Central memory CD4-positive, alpha-beta T cell (primary cell): ENCODE measurements around the gene ANKFN1.

ENCODE experiments used
- DNase-seq: peaks from one replicate; pipeline ENCODE4 v3.0.0; 2022
- total RNA-seq, 3 experiments: gene quantifications; one replicate each; lab custom pipeline; 2026; lab: John Stamatoyannopoulos, UW

ANKFN1 gene, protein sequence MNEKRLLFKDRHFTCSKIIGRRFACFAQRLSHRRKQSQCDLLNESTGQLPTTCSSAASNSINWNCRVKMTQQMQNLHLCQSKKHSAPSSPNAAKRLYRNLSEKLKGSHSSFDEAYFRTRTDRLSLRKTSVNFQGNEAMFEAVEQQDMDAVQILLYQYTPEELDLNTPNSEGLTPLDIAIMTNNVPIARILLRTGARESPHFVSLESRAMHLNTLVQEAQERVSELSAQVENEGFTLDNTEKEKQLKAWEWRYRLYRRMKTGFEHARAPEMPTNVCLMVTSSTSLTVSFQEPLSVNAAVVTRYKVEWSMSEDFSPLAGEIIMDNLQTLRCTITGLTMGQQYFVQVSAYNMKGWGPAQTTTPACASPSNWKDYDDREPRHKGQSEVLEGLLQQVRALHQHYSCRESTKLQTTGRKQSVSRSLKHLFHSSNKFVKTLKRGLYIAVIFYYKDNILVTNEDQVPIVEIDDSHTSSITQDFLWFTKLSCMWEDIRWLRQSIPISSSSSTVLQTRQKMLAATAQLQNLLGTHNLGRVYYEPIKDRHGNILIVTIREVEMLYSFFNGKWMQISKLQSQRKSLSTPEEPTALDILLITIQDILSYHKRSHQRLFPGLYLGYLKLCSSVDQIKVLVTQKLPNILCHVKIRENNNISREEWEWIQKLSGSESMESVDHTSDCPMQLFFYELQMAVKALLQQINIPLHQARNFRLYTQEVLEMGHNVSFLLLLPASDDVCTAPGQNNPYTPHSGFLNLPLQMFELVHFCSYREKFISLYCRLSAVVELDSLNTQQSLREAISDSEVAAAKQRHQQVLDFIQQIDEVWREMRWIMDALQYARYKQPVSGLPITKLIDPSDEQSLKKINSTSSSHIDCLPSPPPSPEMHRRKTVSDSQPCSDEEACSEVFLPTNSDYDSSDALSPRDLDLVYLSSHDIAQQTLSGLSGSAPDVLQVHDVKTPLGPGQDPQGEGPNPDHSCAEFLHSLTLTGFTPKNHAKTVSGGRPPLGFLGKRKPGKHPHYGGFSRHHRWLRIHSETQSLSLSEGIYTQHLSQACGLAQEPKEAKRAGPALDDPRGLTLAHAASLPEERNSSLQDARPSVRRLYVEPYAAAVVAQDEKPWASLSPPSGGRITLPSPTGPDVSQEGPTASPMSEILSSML
- total RNA-seq = 0 reads per million in 3 experiments

GRCh38 chr17:56152874-56153602, at the start of gene ANKFN1:
Gene ANKFN1, plus strand, starts transcription at chr17:56153475. Its CDS starts 59,193 bp downstream, at chr17:56212668.
- no peak for DNase-seq

DNA sequence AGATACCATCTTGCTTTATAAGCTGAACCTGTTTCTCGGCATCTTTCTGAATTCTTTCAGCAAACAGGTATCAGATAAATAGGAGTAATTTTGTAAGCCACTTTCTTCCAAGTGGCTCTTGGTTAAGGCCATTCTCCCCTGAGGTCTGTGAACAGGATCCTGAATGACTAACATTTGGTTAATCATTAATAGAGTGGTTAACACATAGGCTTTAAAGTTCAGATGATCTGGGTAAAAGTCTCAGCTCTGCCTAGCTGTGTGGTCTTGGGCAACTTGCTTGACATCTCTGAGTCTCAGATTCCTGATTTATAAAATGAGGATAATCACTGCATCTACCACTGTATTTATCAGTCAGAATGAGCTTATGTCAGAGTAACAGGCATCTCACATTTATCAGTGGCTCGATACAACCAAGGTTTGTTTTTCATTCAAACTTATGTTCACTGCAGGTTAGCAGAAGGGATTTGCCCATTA, 44.4 kb upstream of the ANKFN1 start:
- DNase-seq = no peak

DNA sequence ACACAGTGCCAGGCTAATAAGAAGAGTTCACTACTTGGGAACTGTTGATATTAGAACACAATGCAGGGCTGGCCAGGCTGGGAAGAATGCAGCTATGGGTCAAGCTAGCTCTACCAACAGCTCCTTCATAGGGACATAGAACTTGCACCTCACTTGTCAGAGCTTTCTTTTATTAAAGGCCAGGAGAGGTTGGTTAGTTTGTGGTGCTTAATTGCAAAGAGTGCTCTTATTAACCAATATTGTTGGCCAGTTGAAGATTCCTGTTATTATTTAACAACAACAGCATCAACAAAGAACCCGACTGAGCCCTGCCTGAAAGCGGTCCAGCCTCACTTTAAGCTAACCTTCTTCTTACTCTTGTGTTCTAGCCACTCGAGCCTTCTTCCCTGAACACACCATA, 43.4 kb upstream of the ANKFN1 start:
- no peak for DNase-seq

DNA sequence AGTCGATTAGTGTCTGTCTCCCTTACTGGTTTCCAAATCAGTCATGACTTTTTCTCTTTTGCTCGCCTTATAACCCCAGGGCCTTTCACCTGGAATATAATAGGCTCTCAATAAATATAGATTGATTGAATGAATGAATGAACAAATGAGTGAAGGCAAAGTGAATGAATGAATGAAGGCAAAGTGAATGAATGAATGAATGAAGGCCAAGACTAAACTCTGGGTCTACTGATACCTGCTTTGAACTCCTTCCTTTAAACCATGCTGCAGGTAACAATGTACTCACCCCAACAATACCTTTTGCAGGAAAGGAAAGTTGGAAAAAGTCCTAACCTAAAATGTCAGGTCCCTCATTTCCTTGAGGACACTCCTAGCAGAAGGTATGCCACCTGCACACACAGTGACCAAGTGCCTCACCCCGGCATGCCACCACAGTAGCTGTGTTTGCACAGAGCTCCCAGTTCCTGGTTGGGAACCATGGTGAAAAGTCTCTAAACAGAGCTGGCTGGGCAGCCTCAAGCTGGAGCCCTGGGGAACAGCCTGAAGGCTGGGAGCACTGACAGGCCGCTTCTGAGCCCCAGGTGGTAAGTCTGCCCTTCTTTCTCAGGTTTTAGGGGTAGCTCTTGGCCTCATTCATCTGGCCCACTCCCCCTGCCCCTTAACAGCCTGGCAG, 42.7 kb upstream of the ANKFN1 start:
- no peak for DNase-seq

GRCh38 chr17:56111706-56112485, 41.4 kb upstream of the ANKFN1 start:
- no peak for DNase-seq

DNA sequence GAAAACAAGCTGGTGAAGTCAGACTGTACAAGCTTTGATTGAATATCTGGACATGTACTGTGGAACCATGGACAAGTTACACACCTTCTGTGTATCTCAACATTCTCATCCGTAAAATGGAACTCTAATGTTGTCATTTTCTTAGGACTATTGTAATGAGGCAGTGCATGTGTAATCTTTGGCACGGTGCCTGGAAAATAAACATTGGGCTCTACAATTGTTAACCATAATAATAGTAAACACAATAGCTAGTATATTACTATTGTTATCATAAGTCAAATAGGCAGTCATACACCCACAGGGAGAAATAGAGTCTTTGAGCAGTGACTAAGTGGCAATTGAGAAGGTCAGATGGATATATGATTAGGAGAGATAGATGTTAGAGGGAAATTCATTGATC, 39.8 kb upstream of the ANKFN1 start:
- no peak for DNase-seq

DNA sequence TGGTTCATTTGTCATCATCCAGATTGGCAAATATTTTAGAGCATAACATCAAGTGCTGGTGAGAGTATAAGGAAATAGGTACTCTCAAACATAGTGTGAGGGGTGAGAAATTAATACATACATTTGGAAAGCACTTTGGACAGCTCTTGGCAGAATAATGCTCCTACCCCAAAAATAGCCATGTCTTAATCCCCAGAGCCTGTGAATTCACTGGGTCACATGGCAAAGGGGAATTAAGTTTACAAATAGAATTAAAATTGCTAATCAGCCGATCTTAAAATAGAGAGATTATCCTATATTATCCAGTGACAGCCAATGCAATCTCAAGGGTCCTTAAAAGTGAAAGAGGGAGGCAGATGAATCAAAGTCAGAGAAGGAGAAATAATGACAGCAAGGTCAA, 38.8 kb upstream of the ANKFN1 start:
- DNase-seq = no peak

GRCh38 chr17:56119191-56119590, 34.1 kb upstream of the ANKFN1 start:
- DNase-seq = no peak

DNA sequence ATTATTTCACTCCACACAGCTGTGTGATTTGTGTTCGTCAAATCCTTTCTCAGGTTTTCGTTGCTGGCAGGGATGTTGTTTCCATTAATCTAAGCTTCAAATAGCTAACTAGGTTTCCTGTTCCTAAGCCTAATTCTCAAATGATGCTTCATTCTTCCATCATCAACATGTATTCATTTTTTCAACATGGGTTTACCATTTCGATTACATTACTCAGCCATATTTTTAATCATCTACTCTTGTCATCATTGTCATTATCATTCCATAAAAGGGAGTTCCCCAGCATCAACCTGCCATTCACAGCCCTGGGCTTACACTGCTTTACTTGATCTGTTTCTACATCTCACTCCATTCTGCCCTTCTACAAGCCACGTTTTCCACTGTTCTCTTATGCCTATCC, 33.3 kb upstream of the ANKFN1 start:
- no peak for DNase-seq

- no peak for DNase-seq
These were observed 31.9 kb upstream of the ANKFN1 start for GRCh38 chr17:56121191-56122051.

- no peak for DNase-seq
These were observed 27.1 kb upstream of the ANKFN1 start for GRCh38 chr17:56125830-56126819.

DNA sequence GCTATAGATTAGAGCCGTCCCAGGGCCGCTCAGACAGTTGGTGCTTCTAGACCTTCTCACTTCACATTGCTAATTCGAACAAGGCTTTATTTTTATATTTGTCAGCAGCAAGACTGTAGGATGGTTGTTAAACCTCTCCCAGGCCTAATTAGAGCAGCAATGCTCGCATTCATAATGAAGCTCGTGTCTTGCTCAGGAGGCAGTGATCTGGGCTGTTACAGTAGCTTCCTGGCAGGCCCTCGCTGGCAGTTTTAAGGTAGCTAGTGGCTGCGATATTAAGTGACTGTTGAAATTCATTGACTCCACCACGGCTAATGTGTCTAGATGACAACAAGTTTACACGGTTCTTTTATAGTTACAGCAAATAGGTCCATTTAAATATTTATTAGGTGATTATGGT, 23.2 kb upstream of the ANKFN1 start:
- DNase-seq = no peak

- DNase-seq = no peak
These were observed 22.6 kb upstream of the ANKFN1 start for GRCh38 chr17:56130631-56131030.

DNA sequence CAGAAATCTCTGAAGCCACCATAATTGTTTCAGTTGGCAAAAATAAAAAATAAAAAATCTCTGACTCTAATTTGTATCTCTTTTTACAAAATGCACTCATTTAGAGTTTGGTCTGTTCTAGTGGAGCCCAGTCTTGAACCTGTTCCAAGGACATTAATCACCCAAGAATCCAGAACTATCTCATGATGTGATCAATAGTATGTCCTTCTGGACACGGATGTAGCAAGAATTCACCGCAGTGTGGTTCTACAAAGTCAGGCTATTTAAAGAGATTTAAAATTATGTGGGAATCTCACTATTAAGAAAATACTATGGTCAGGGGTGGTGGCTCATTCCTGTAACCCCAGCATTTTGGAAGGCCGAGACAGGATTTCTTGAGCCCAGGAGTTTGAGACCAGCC, 21.8 kb upstream of the ANKFN1 start:
- no peak for DNase-seq

- DNase-seq = no peak
These were observed 17.0 kb upstream of the ANKFN1 start for GRCh38 chr17:56136301-56136700.

DNA sequence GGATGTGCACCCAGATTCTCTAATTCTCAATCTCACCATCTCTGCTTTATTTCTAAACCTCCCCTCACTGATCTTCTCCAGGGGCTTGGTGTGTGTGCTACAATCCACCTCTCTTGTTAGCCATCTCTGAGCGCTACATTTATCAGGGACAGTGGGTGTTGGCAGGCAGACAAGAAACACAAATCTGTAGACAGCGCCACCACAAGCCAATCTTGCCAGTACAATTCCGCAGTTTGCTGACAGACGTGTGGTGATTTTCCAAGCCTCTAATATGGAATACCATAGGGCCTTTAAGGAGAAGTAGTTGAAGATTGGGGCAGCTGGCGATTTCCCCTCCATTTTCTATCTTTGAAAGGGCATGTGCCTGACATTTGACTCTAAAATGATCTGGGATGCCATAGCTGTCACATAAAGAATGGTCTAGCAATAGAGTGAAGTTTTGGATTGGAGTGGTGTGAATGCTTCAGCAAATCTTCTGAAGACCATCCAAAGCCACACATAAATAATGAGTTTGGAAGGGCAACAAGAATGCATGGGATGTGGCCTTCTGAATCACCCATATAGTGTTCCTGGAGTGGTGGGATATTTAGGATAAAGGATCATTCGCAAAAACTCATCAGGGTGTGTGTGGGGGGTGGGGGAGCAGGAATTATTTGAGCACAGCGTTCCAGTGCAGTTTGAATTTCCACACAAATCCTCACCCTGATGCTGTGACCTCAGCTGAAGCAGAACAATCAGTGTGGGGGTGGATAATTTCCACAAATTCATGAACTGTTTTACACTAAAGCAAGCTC, 12.0 kb upstream of the ANKFN1 start:
- no peak for DNase-seq

DNA sequence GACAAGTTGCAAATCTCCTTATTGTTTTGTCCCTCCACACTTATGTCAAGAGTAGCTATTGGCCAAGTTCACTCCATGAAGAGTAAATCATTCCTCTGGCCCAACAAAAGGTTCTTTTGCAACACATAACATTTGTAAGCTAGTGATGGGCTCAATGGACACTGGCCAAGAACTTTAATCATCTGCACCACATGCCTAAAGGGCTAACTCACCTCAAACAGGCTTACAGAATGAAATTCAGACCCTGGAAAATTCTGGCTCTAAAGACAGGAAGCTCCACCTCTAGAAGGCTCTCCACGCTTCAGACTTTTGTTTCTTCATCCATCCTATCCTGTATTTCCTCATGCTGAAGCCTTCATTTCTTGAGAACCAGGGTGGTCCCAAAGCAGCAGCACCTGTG, 10.9 kb upstream of the ANKFN1 start:
- DNase-seq = no peak

GRCh38 chr17:56142781-56143180, 10.5 kb upstream of the ANKFN1 start:
- DNase-seq = no peak
